NCI-H1436 treated with DMSO at 0.1 percent for 48 hours (cell line): ENCODE measurements around the gene KRTAP5-11.
"Not testable (repeated sequence)": the region's sequence is repeated elsewhere in the genome, so short reads cannot be mapped to it uniquely, and the experiment has no call there.

Experiments used
- DNase-seq: peaks from one replicate; lab custom pipeline; 2025; lab: John Stamatoyannopoulos, UW

The KRTAP5-11 gene

GRCh38 chr11:71580057-71581003 is 2.3 kb downstream of the KRTAP5-11 start:
- peak; percentile 37 for DNase-seq

- DNase-seq, result not testable (repeated sequence)
Observed at GRCh38 chr11:71579513-71579912, 3.2 kb downstream of the KRTAP5-11 start.

GRCh38 chr11:71577469-71578004 is 5.1 kb downstream of the KRTAP5-11 start:
- DNase-seq, result no peak

- not testable (repeated sequence) for DNase-seq
Observed at GRCh38 chr11:71576688-71577465, 5.8 kb downstream of the KRTAP5-11 start.

- DNase-seq, result no peak
Observed at GRCh38 chr11:71575723-71576424, 6.8 kb downstream of the KRTAP5-11 start.

GRCh38 chr11:71574418-71574817 is 8.3 kb downstream of the KRTAP5-11 start:
- DNase-seq, result no peak

GRCh38 chr11:71572811-71573210 is 9.9 kb downstream of the KRTAP5-11 start:
- DNase-seq, result no peak

GRCh38 chr11:71571101-71571850 is 11.4 kb downstream of the KRTAP5-11 start:
- not testable (repeated sequence) for DNase-seq

- DNase-seq, result no peak
Observed at GRCh38 chr11:71568704-71569349, 13.8 kb downstream of the KRTAP5-11 start.

GRCh38 chr11:71567633-71568032 is 15.0 kb downstream of the KRTAP5-11 start:
- DNase-seq, result not testable (repeated sequence)

- DNase-seq, result not testable (repeated sequence)
Observed at GRCh38 chr11:71566626-71567599, 15.8 kb downstream of the KRTAP5-11 start.

- DNase-seq, result no peak
Observed at GRCh38 chr11:71566081-71566620, 16.5 kb downstream of the KRTAP5-11 start.

- DNase-seq, result no peak
Observed at GRCh38 chr11:71565263-71565662, 17.4 kb downstream of the KRTAP5-11 start, which contains the start of gene KRTAP5-10. KRTAP5-10 (plus strand) TSS chr11:71565563; CDS start chr11:71565588, 25 bp downstream.

GRCh38 chr11:71564430-71564829 is 18.2 kb downstream of the KRTAP5-11 start:
- no peak for DNase-seq

- DNase-seq, result no peak
Observed at GRCh38 chr11:71563406-71563805, 19.3 kb downstream of the KRTAP5-11 start.

GRCh38 chr11:71562120-71562519 is 20.6 kb downstream of the KRTAP5-11 start:
- no peak for DNase-seq

GRCh38 chr11:71558996-71559395 is 23.7 kb downstream of the KRTAP5-11 start:
- no peak for DNase-seq

GRCh38 chr11:71557257-71557656 is 25.4 kb downstream of the KRTAP5-11 start:
- no peak for DNase-seq

GRCh38 chr11:71556018-71556417 is 26.7 kb downstream of the KRTAP5-11 start:
- no peak for DNase-seq
